HCT116 (cell line): ENCODE measurements around the gene CKM. TPM values are rescaled to one million over a fixed set of nuclear protein-coding genes. Genes with fewer than 3 reads are reported as not detected.

Experiments used
- ATAC-seq: fragments of 200-7000 bp; cut with Tn5 transposase; 2 replicates; pipeline ENCODE4 v1.9.1; 2020; ENCODE audit warnings: mild to moderate bottlenecking, moderate library complexity
- BruUV-seq: library from RNA; stranded (reverse); fragments of 400-500 nt; replicated peaks from 2 replicates; lab custom pipeline; 2021; lab: Mats Ljungman, UMichigan
- CTCF ChIA-PET: fragments of 300-600 bp; sonication (Branson Sonifier 250); formaldehyde crosslinking; loops from one replicate; lab custom pipeline; 2021; ENCODE audit warnings: antibody characterized with exemption; lab: Charles Lee
- POLR2A ChIA-PET: fragments of 300-600, 350-600 bp; sonication (Branson Sonifier 250); formaldehyde crosslinking; loops from one replicate; lab custom pipeline; 2021; ENCODE audit warnings: antibody characterized with exemption; lab: Charles Lee
- RAD21 ChIA-PET, 2 experiments: fragments of 300-600 bp; sonication (Branson Sonifier 250); formaldehyde crosslinking; loops; one replicate each; lab custom pipeline; 2023; ENCODE audit warnings: low total read pairs in 2 of 2; ENCODE audit not compliant: uncharacterized antibody in 2 of 2, unreplicated experiment in 2 of 2, low non-redundant PET in 1 of 2; lab: Charles Lee
- DNase-seq: peaks from one replicate; pipeline ENCODE4 v3.0.0-alpha.2; 2010; ENCODE audit warnings: low read depth, low spot score
- H2AFZ ChIP-seq: fragments of 200-600 bp; shearing (Covaris generic), sonication (generic); 2 replicates; pipeline ENCODE4 v1.6.1; 2017; ENCODE audit warnings: low read depth, mixed run types, mixed read lengths, antibody characterized with exemption, low read length; ENCODE audit not compliant: poor library complexity, severe bottlenecking
- H3K27ac ChIP-seq: 2 replicates; pipeline ENCODE4 v1.5.1; 2012; ENCODE audit warnings: low read depth, low read length
- H3K27me3 ChIP-seq: fragments of 200-600 bp; sonication (generic); 2 replicates; pipeline ENCODE4 v1.6.1; 2016; ENCODE audit warnings: mixed run types, low read length, mixed read lengths; ENCODE audit not compliant: insufficient read depth
- H3K36me3 ChIP-seq, 2 experiments: fragments of 200-500 bp in 1 of 2; fragments of 200-600 bp in 1 of 2; sonication (Bioruptor generic) in 1 of 2; sonication (generic) in 1 of 2; 2 replicates each; pipeline versions ENCODE4 v1.5.1 to v1.6.1; 2014 to 2016; ENCODE audit warnings: low read length in 2 of 2, inconsistent platforms in 1 of 2, mixed read lengths in 1 of 2, mixed run types in 1 of 2; ENCODE audit not compliant: insufficient read depth in 2 of 2, control insufficient read depth in 1 of 2
- H3K4me1 ChIP-seq, 2 experiments: fragments of 200-600 bp in 1 of 2; sonication (generic) in 1 of 2; 2 replicates each; pipeline versions ENCODE4 v1.5.1 to v1.6.1; 2012 to 2017; ENCODE audit warnings: low read length in 2 of 2, inconsistent platforms in 1 of 2, mild to moderate bottlenecking in 1 of 2, mixed read lengths in 1 of 2, mixed run types in 1 of 2, moderate library complexity in 1 of 2; ENCODE audit not compliant: insufficient read depth in 2 of 2, control insufficient read depth in 1 of 2
- H3K4me2 ChIP-seq: fragments of 200-600 bp; sonication (generic); 2 replicates; pipeline ENCODE4 v1.6.1; 2017; ENCODE audit warnings: mixed run types, low read length, mixed read lengths
- H3K4me3 ChIP-seq, 2 experiments: fragments of 200-600 bp in 1 of 2; sonication (generic) in 1 of 2; replicated peaks in 1 of 2; 2 replicates each; pipeline ENCODE4 v1.5.1; 2011 to 2016; ENCODE audit warnings: low read length in 2 of 2, control low read depth in 1 of 2, low read depth in 1 of 2, mild to moderate bottlenecking in 1 of 2, mixed read lengths in 1 of 2, mixed run types in 1 of 2
- H3K79me2 ChIP-seq: fragments of 200-600 bp; sonication (generic); 2 replicates; pipeline ENCODE4 v1.6.1; 2017; ENCODE audit warnings: mild to moderate bottlenecking, mixed run types, low read length, moderate library complexity, mixed read lengths; ENCODE audit not compliant: insufficient read depth
- H3K9ac ChIP-seq: fragments of 200-600 bp; sonication (generic); 2 replicates; pipeline ENCODE4 v1.6.1; 2016; ENCODE audit warnings: low read length, mixed read lengths
- H3K9me2 ChIP-seq: fragments of 200-600 bp; sonication (generic), shearing (Covaris generic); 2 replicates; pipeline ENCODE4 v1.6.1; 2017; ENCODE audit warnings: mixed run types, mild to moderate bottlenecking, moderate library complexity; ENCODE audit not compliant: insufficient read depth
- H3K9me3 ChIP-seq, 2 experiments: fragments of 200-500 bp in 1 of 2; fragments of 200-600 bp in 1 of 2; sonication (Bioruptor generic) in 1 of 2; sonication (generic) in 1 of 2; 2 replicates each; pipeline ENCODE4 v1.6.1; 2014 to 2017; ENCODE audit warnings: low read length in 2 of 2, mixed read lengths in 2 of 2, inconsistent platforms in 1 of 2, low read depth in 1 of 2, mild to moderate bottlenecking in 1 of 2, mixed run types in 1 of 2, moderate library complexity in 1 of 2; ENCODE audit not compliant: control insufficient read depth in 1 of 2, insufficient read depth in 1 of 2
- H4K20me1 ChIP-seq: fragments of 200-600 bp; sonication (generic), shearing (Covaris generic); 2 replicates; pipeline ENCODE4 v1.6.1; 2017; ENCODE audit warnings: mixed run types, mild to moderate bottlenecking, moderate library complexity; ENCODE audit not compliant: insufficient read depth
- CBX3 ChIP-seq: IDR thresholded peaks from 2 replicates; pipeline ENCODE4 v1.6.1; 2012; ENCODE audit warnings: low read depth
- CEBPB ChIP-seq: IDR thresholded peaks from 2 replicates; pipeline ENCODE4 v1.6.1; 2012; ENCODE audit warnings: low read depth
- EGR1 ChIP-seq: IDR thresholded peaks from 2 replicates; pipeline ENCODE4 v1.6.1; 2012; ENCODE audit warnings: low read depth
- ELF1 ChIP-seq: IDR thresholded peaks from 2 replicates; pipeline ENCODE4 v1.6.1; 2012; ENCODE audit warnings: low read depth, borderline replicate concordance
- EZH2 ChIP-seq: fragments of 200-600 bp; sonication (generic); IDR thresholded peaks from 2 replicates; pipeline ENCODE4 v1.6.1; 2017; ENCODE audit warnings: antibody characterized with exemption, mixed run types
- FOSL1 ChIP-seq: IDR thresholded peaks from 2 replicates; pipeline ENCODE4 v1.6.1; 2012; ENCODE audit warnings: low read depth
- JUND ChIP-seq: IDR thresholded peaks from 2 replicates; pipeline ENCODE4 v1.6.1; 2012
- POLR2A ChIP-seq: IDR thresholded peaks from 2 replicates; pipeline ENCODE4 v1.7.0; 2011; ENCODE audit warnings: borderline replicate concordance; ENCODE audit not compliant: insufficient read depth, insufficient read length; ENCODE audit errors: extremely low read depth
- POLR2AphosphoS5 ChIP-seq: IDR thresholded peaks from 2 replicates; pipeline ENCODE4 v1.6.1; 2011; ENCODE audit warnings: mild to moderate bottlenecking, low read depth, low read length, moderate library complexity
- SIN3A ChIP-seq: IDR thresholded peaks from 2 replicates; pipeline ENCODE4 v1.6.1; 2012; ENCODE audit warnings: low read depth
- SRF ChIP-seq: IDR thresholded peaks from 2 replicates; pipeline ENCODE4 v1.6.1; 2012; ENCODE audit warnings: low read depth
- TCF7L2 ChIP-seq: IDR thresholded peaks from 2 replicates; pipeline ENCODE4 v1.7.0; 2011; ENCODE audit warnings: borderline replicate concordance, inconsistent platforms; ENCODE audit not compliant: insufficient read depth, insufficient read length; ENCODE audit errors: extremely low read depth
- YY1 ChIP-seq: IDR thresholded peaks from 2 replicates; pipeline ENCODE4 v1.6.1; 2011; ENCODE audit warnings: low read length, low read depth, moderate library complexity, mild to moderate bottlenecking; ENCODE audit not compliant: insufficient replicate concordance; ENCODE audit errors: extremely low read depth
- intact Hi-C: fragments of 100-400 bp; cut with micrococcal nuclease; formaldehyde crosslinking; loops from 2 replicates; pipeline ENCODE4 v1.10.0; 2022
- total RNA-seq: library from RNA; stranded (reverse); gene quantifications from one replicate; pipeline ENCODE4 v1.2.1, GENCODE V29; 2021; ENCODE audit not compliant: unreplicated experiment
- TF ChIP-seq, protein P1 (sequence below): IDR thresholded peaks from 2 replicates; pipeline ENCODE4 v1.6.1; 2011; ENCODE audit warnings: mild to moderate bottlenecking, low read length, moderate library complexity; ENCODE audit not compliant: insufficient replicate concordance; ENCODE audit errors: extremely low read depth
- TF ChIP-seq, protein P2 (sequence below): IDR thresholded peaks from 2 replicates; pipeline ENCODE4 v1.6.1; 2012
- TF ChIP-seq, protein P3 (sequence below): IDR thresholded peaks from 2 replicates; pipeline ENCODE4 v1.6.1; 2012; ENCODE audit warnings: low read depth
- TF ChIP-seq, protein P4 (sequence below): IDR thresholded peaks from 2 replicates; pipeline ENCODE4 v1.6.1; 2012

CKM gene
- total RNA-seq, 1 experiment from 2014 or later, result not detected

DNA sequence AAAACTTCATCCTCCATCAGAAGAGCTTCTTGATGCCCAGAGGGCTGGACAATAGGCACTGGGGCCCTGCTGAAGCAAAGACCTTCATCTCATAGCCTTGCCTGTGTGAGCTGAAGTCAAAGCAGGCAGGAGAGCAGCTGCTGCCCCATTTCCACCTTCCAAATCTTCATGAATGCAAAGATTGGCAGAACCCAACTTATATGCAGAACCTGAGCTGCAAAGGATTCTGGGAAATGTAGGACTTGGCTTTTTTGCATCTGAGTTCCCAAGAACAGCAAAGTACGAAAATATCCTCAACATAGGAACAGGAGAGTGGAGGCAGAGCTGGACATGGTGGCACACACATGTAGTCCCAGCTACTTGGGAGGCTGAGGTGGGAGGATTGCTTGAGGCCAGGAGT, 30.8 kb downstream of the CKM start:
- DNase-seq (no peak), ATAC-seq (no peak)
- ChIA-PET POLR2A (no interaction called here), CTCF (interaction anchor here (1.4 kb wide), 1 partner anchor 43 kb away, joined by 4 read pairs; no protein-coding TSS in a partner anchor), RAD21 (no interaction called here)
- H3K36me3 ChIP-seq, result peaks cover 4 to 9% of the 10 kb centered on the region in 2 experiments; a peak in 2 of 4 replicates
- no peaks in the 10 kb centered on the region for H4K20me1 ChIP-seq
- H3K4me2 ChIP-seq, result no peak overlapping the region
- H2AFZ ChIP-seq, result no peak overlapping the region
- H3K4me1 ChIP-seq, result peaks cover 3 to 24% of the 10 kb centered on the region in 2 experiments; a peak in 3 of 4 replicates
- H3K27me3 ChIP-seq, result no peaks in the 10 kb centered on the region
- no peaks in the 10 kb centered on the region for H3K9me2 ChIP-seq
- H3K9me3 ChIP-seq, result no peaks in the 10 kb centered on the region
- intact Hi-C loops, result no loop called here
- no TSS peak for BruUV-seq
- H3K9ac ChIP-seq, result no peak overlapping the region
- no peaks in the 10 kb centered on the region for H3K79me2 ChIP-seq
- no peak overlapping the region for H3K4me3 ChIP-seq
- TF ChIP-seq, protein P1, sequence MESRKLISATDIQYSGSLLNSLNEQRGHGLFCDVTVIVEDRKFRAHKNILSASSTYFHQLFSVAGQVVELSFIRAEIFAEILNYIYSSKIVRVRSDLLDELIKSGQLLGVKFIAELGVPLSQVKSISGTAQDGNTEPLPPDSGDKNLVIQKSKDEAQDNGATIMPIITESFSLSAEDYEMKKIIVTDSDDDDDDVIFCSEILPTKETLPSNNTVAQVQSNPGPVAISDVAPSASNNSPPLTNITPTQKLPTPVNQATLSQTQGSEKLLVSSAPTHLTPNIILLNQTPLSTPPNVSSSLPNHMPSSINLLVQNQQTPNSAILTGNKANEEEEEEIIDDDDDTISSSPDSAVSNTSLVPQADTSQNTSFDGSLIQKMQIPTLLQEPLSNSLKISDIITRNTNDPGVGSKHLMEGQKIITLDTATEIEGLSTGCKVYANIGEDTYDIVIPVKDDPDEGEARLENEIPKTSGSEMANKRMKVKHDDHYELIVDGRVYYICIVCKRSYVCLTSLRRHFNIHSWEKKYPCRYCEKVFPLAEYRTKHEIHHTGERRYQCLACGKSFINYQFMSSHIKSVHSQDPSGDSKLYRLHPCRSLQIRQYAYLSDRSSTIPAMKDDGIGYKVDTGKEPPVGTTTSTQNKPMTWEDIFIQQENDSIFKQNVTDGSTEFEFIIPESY, result no peak
- TF ChIP-seq CEBPB (no peak), YY1 (no peak), FOSL1 (no peak), POLR2AphosphoS5 (no peak), POLR2A (no peak), JUND (no peak), EZH2 (no peak), SRF (no peak), TCF7L2 (no peak), SIN3A (no peak), ELF1 (no peak), CBX3 (no peak), EGR1 (no peak)
- TF ChIP-seq, protein P2, sequence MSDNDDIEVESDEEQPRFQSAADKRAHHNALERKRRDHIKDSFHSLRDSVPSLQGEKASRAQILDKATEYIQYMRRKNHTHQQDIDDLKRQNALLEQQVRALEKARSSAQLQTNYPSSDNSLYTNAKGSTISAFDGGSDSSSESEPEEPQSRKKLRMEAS, result no peak
- TF ChIP-seq, protein P3, sequence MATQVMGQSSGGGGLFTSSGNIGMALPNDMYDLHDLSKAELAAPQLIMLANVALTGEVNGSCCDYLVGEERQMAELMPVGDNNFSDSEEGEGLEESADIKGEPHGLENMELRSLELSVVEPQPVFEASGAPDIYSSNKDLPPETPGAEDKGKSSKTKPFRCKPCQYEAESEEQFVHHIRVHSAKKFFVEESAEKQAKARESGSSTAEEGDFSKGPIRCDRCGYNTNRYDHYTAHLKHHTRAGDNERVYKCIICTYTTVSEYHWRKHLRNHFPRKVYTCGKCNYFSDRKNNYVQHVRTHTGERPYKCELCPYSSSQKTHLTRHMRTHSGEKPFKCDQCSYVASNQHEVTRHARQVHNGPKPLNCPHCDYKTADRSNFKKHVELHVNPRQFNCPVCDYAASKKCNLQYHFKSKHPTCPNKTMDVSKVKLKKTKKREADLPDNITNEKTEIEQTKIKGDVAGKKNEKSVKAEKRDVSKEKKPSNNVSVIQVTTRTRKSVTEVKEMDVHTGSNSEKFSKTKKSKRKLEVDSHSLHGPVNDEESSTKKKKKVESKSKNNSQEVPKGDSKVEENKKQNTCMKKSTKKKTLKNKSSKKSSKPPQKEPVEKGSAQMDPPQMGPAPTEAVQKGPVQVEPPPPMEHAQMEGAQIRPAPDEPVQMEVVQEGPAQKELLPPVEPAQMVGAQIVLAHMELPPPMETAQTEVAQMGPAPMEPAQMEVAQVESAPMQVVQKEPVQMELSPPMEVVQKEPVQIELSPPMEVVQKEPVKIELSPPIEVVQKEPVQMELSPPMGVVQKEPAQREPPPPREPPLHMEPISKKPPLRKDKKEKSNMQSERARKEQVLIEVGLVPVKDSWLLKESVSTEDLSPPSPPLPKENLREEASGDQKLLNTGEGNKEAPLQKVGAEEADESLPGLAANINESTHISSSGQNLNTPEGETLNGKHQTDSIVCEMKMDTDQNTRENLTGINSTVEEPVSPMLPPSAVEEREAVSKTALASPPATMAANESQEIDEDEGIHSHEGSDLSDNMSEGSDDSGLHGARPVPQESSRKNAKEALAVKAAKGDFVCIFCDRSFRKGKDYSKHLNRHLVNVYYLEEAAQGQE, result no peak
- TF ChIP-seq, protein P4, sequence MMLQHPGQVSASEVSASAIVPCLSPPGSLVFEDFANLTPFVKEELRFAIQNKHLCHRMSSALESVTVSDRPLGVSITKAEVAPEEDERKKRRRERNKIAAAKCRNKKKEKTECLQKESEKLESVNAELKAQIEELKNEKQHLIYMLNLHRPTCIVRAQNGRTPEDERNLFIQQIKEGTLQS, result no peak
- TF ChIP-seq, all 23 proteins: peak for 0
- no peak overlapping the region for H3K27ac ChIP-seq
